GM18867 (cell line): Measurements from ENCODE around the gene TXN.
"Not testable (repeated sequence)": the region's sequence is repeated elsewhere in the genome, so short reads cannot be mapped to it uniquely, and the experiment has no call there.

ENCODE experiments used
- ATAC-seq: cut with Tn5 transposase; IDR thresholded peaks from one replicate; pipeline ENCODE4 v1.9.1; 2021; ENCODE audit warnings: mild to moderate bottlenecking, moderate library complexity; ENCODE audit not compliant: unreplicated experiment

Gene TXN

DNA sequence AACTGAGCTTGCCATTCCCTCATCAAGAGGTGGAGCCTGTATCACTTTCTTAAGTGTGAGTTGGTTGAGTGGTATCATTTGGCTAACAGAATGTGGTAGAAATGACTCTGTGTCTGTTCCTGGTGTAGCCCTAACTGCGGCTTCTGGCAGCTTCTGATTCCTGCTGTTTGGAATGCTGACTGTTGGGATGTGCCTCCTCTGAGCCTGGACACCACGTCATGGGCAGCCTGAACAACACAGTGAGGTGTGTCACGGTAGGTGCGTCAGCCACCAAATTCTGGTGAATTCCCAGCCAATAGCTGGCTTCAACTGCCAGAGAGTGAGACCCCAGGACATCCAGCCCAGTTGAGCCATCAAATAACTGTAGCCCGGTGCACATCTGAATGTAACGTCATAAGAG is 42.2 kb downstream of the TXN start:
- no peak for ATAC-seq

DNA sequence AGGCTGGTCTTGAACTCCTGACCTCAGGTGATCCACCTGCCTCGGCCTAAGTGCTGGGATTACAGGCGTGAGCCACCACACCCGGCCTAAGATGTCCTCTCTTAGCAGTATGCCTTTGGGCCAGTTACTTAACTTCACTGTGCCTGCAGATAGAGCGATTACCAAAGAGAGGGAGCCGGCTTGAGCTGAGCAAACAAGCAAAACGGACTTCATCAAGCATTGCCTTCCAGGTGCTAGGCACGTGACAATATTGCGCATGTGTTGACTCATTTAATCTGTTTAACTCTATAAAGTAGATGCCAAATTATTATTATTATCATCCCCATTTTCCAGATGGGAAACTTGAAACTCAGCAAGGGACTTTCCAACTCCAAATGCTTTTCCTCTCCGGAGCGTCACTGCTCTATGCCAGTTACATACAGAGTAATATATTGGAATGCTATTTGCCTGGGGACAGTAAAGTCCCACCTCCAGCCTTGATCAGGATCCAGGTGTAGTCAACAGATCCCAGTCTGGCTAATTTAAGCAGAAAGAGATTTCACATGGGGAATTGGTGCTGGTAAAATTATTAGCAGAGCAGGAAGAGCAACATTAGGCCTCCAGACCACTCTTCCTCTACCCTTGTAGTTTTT is 42.8 kb downstream of the TXN start:
- ATAC-seq = no peak

DNA sequence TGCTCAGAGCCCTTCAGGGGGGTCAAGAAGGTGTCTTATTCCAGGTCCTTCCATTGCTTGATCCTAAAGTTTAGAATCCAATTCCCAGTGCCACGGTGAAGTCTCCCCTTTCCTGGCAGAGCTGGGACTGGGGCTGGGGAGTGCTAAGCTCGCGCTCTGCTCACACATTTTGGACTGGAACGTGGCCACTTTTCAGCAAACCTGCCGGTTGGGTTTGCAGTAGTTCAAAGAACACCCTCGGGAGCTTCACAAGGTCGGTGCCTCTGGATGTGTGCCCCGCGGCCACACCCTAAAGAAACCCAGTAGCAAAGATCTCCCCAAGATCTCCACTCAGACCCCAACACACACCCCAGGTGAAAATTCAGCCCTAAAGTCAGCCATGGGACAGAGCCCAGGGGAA is 48.3 kb downstream of the TXN start, which contains the start of gene C9orf152:
C9orf152 (minus strand) TSS at position 129 of the 400 bp plus-strand sequence. CDS start 580 bp downstream, outside the sequence.
- no peak for ATAC-seq

DNA sequence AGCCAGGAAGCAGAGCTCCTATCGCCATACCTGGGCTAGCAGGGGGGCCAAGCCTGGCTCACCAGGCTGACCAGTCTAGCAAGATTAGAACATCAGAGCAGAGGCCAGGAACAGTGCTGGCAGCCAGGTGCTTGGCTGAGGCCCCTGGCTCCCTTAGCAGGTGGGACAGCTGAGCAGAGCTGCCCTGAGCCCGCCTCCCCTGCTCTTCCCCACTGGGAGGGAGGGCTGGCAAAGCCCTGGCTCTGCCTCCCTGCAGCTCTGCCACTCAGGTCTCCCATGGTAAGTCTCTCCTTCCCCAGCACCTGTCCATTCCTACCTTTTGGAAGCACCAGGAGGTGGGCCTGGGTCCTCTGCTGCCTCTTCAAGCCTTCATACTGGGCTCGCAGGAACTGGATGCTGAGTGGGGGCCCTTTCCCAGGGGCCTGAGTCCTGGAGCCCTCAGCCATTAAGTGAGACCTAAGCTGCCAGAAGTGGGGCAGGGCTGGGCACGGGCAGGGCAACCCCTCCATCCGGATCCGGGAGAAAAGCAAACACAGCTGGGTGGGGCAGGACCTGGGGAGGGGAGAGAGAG is 49.2 kb downstream of the TXN start:
- ATAC-seq = no peak

DNA sequence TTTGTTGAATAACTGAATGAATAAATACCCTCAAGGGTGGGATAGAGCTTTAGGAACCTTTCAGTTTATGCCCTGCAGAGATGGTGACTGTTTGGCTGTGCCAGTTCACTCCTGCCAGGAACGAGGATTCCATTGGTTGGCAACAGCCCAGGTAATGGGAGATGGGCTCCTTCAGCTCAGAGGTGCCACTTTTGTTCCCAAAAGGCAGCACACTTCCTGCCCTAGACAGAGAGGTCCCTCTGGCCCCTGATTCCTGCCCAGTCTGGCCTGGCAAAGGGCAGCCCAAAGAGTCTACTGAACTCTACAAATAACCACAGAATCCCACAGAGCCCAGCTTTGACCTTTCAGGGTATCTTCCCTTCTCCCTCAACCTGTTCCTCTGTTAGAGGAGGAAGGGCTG is 49.9 kb downstream of the TXN start:
- no peak for ATAC-seq

DNA sequence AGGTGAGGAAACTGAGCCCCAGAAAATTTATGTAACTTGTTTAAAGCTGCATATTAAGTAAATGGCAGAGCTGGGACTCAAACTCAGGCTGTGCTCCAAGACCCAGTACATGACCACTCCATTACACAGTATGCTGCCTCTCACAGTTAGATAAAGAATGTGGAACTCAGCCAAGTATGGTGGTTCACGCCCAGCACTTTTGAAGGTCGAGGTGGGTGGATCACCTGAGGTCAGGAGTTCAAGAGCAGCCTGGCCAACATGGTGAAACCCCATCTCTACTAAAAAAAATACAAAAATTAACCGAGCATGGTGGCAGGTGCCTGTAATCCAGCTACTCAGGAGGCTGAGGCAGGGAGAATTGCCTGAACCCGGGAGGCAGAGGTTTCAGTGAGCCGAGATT is 50.7 kb downstream of the TXN start:
- not testable (repeated sequence) for ATAC-seq

DNA sequence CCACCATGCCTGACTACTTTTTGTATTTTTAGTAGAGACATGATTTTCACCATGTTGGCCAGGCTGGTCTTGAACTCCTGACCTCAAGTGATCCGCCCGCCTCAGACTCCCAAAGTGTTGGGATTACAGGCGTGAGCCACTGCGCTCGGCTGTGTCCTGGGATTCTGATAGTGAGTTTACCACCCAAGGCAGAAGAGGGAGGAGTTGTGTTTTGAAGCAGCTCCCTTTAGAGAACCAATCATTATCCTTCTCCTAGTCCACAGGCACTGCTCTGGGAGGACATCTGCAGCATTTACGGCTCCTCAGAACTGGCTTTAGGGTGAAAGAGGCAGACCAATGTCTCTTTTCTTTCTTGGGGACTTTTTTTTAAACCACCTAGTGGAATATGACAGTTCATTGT is 54.1 kb downstream of the TXN start:
- ATAC-seq = no peak

DNA sequence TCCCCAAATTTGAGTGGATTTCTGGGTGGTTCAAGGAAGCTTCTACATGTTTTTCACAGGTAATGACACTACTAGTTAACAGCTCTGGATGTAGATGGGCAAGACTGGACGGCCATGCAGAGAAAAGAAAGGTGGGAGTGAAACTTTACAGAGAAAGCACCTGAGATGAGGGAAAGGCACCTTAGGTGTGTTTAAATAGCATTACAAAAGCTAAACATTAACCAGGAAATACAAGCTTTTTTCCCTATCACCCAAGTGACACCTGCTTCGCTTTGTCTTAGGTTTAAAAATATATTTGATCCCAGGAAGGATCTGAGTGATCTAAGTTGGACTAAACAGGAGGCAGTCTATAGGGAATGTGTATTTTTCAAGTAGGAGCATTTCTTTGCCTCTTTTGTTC is 56.7 kb downstream of the TXN start:
- ATAC-seq = no peak

DNA sequence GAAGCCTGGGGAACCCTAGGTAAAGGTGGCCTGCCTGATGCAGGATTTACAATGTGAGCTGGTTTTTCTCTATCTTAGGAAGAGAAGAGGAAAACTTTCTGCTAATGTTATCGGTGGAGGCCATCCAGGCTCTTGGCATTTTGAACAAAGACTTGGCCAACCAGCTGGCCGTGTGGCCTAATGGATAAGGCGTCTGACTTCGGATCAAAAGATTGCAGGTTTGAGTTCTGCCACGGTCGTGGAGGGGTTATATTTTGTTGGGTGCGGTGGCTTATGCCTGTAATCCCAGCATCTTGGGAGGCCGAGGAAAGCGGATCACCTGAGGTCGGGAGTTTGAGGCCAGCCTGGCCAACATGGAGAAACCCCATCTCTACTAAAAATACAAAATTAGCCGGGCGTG is 58.0 kb downstream of the TXN start:
- no peak for ATAC-seq

DNA sequence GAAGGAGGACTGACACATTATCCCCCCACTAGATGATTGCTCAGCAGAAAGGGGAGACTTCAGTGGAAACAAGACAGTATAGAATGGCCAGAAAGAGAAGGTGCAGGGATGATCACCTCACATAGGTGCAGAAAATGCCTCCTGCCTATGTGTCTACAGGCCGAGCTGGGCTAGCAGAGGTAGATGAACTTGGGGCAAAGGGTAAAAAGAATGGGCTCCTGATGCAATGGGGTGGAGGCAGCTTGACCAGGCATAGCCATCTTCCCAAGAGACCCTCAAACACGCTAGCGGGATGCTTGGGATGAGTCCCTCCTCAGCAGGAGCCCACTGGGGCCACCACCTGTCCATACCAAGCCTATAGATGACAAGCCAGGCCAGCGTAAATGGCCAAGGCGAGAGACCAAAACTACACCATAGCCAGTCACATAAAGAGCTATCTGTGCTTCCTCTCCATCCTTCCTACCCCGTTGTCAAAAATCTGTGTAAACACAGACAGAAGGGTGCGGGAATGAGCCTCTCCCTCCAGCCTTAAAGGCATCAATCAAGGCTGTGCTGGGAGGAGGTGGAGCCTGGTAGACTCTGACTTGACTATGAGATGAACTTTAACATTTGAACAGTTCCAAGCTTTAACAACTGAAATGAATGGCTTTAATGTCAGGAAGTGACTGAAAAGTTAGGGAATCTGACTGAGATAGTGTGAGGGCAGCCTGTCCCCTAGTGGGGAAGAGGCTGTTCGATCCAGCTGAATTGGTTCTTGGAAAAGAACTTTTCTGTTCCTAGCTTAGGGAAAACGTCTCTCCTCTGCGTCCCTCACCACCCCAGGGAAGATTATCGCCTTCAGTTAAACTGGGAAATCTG is 58.7 kb downstream of the TXN start:
- ATAC-seq = no peak

DNA sequence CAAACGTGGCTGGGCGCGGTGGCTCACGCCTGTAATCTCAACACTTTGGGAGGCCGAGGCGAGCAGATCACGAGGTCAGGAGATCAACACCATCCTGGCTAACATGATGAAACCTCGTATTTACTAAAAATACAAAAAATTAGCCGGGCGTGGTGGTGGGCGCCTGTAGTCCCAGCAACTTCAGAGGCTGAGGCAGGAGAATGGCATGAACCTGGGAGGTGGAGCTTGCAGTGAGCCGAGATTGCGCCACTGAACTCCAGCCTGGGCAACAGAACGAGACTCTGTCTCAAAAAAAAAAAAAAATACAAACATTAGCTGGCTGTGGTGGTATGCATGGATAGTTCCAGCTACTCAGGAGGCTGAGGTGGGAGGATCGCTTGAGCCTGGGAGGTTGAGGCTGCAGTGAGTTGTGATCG is 60.2 kb downstream of the TXN start:
- not testable (repeated sequence) for ATAC-seq
